HG02885 (cell line): ENCODE results near the gene BCL10.

Source experiments
- ATAC-seq: cut with Tn5 transposase; IDR thresholded peaks from one replicate; pipeline ENCODE4 v1.9.1; 2021; ENCODE audit warnings: mild to moderate bottlenecking; ENCODE audit not compliant: unreplicated experiment, poor library complexity

The BCL10 gene

DNA sequence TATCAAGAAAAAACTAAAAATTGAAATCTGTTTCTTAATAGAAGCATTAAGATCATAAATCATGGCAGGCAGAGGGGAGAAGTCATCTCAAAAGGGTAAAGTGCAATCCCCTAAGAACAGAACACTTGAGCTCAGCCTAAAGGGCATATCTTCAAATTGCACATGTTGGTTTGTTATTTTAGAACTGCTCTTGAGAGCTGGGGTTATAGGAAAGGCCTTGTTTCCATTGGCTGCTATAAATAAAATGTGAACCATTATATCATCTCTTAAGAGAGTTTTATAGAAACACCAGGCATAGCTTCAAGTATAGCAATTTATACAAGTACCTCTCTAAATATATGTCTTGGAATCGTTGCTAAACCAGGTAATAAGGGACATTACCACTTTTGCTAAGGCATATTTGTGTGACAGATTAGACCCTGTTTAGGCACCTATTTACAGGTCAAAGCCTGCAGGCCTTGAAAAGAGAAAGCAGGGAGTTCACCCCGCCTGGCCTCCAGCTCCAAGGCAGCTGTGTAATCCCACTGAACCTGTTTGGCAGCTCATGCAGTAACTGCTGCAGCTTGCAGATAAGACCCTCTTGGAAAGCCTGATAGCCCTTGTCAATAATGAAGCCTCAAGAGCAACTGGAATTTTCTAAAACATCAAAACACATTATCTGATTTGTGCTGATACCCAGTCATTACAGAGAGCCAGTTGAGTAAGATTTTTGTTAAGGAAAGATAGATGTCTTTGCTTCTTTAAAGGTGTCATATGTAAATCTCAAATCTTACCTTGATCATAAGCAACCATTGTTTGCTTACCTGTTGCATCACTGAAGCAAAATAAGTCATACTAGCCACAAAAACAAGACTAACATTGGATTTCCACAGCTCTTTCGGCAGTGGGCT lies 51.5 kb downstream of the BCL10 start:
- ATAC-seq = no peak

DNA sequence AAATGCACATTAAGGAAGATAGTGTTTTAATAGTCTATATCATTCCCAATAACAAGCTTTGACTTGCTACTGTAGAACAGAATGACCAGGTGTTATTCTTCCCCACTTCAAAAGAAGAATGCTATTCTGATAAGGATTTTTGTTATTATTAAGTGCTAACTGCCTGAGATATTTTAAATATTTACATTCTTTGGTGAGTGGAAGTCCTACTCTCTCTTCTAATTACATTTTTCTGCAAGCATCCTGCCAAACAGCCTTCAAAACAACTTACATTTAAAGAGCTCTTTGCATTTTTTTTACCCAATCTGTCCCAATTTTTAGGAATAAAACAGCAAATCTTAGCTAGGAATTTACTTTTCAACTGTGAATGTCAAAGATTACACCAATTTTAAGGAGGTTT lies 52.1 kb downstream of the BCL10 start:
- ATAC-seq = no peak

DNA sequence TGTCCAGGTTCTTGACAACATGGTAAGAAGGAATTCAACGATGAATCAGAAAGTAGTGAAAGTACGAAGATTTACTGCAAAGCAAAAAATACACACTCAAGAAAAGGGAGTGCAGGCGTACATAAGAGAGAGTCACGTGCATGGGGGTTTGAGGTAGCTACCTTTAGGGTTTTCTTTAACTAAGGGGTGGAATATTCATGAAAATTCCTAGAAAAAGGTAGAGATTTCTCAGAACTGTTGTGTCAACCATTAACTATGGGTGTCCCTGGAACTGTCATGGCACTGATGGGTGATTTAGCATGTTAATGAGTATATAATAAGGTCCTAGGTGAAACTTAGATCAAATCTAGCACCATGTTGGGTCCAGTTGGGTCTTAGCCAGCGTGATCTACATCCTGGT lies 53.1 kb downstream of the BCL10 start:
- no peak for ATAC-seq

DNA sequence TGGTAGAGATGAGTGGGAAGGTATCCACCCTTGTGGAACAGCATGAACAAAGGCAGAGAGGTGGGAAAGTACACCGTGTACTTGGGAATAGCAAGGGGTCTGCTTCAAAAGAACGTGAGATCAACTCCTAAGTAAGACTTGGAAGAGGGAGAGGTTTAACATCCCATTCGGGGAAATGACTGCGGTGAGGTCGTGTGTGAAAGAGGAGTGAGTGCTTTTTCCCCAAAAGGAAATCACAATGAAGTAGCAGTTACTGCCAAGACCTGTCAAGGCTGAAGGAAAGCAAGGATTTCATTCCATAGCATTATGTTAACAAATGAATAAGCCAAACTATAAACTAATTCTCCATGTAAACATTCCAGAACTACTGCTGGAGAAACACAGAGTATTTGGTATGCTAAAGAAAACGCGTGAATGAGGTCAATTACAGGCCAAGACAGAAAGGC lies 55.7 kb downstream of the BCL10 start:
- no peak for ATAC-seq

DNA sequence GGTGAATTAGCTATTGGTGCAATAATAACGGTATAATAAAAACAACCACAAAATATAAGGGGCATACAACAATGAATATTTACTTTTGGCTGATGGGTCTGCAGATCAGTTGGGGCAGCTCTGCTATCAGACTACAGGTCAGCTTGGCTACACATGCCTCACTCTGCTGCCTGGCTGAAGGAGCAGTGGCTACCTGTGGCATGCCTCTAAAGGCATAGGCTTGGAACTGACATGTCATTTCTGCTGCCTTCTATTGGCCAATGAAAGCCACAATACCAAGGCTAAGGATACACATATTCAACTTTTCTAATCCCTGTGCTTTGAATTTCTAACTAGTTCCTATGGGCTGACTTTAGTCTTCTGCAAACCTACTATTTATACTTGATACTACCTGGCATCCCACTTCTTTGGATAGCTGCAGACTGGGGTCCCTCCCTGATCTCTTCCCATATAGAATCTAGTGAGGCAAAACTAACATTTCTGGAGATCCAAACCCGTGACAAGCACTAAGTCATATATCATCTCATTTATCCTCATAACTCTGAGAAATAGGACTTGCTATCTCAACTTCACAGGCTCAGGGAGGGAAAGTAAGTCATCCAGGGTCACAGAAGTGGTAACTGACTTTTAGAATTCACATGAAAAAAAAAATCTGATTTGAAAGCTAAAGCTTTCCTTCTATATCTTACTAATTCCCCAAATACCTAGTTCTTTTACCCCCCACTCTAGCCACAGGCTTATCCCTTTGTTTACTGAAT lies 56.4 kb downstream of the BCL10 start:
- no peak for ATAC-seq

DNA sequence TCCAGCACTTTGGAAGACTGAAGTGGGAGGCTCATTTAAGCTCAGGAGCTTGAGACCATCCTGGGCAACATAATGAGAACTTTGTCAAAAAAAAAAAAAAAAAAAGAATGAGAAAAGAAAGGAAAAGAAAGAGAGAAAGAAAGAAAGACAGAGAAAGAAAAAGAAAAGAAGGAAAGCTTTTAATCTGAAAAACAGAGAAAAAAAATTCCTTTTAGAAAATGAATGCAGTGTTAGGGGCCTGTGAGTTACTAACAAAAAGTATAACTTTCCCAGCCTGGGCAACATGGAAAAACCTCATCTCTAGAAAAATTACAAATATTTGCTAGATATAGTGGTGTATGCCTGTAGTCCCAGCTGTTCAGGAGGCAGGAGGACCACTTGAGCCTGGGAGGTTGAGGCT lies 59.7 kb downstream of the BCL10 start:
- ATAC-seq = no peak
